Activated CD4-positive, CD25-positive, alpha-beta regulatory T cell treated with anti-CD3 and anti-CD28 coated beads, Interleukin-2, amount 50 U/mL, for 72 hours (primary cell): ENCODE measurements around the gene UBIAD1.
A peak's percentile ranks its signal among the peaks of the same experiment; 100 is the strongest.

Source experiments
- DNase-seq: peaks from one replicate; pipeline ENCODE4 v3.0.0; 2021

The UBIAD1 gene

DNA sequence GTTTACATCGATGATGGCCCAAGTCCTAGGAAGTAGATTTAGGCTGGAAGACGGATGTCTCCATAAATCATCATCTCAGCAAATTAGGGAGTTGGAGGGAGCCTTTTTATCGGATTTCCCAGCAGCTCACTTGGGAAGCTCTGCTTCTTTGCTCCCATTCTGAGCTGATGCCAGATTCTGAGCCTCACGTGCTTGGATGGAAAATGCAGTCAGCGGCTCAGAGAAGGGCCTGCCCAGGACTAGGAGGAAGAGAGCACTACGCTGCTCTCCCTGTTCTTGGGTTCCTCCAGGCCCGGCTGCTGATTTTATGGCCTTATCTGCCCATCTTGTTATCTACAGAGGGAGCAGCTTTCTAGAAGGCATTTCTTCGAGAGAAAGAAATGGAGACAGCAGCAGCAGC is 42.0 kb downstream of the UBIAD1 start:
- DNase-seq: no peak

DNA sequence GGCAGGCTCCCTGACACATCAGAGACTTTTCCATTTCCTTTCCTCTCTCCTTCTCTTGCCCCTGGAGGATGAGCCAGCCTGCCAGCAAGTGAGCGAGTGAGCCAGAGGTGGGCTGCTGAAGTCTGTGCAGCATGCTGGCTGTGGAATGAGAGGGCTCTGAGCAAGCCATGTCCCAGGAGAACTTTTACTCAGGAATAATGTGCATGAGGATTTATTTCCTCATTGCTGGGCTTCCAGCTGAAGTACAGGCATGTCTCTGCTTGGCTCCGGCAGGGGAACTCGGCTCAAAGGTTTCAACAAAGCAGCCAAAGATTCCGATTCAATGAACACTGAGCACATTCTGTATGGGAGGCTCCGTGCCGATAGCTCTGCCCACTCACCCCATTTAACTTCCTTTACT is 43.7 kb downstream of the UBIAD1 start:
- DNase-seq: no peak

DNA sequence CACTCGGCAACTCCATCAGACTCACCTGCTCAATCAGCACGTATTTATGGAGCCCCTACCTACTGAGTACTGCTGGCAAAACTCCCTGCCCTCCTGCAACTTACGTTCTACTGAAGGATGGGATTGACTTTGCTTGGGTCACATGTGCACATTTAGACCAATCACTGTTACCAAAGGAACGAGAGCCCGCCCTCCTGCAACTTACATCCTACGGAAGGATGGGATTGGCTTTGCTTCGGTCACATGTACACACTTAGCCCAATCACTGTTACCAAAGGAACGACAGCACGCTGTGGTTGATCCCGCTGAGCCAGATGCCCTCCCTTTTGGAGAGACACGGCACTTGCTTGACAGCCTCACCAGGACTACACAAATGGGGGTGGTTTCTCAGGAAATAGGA is 46.0 kb downstream of the UBIAD1 start:
- DNase-seq: no peak

DNA sequence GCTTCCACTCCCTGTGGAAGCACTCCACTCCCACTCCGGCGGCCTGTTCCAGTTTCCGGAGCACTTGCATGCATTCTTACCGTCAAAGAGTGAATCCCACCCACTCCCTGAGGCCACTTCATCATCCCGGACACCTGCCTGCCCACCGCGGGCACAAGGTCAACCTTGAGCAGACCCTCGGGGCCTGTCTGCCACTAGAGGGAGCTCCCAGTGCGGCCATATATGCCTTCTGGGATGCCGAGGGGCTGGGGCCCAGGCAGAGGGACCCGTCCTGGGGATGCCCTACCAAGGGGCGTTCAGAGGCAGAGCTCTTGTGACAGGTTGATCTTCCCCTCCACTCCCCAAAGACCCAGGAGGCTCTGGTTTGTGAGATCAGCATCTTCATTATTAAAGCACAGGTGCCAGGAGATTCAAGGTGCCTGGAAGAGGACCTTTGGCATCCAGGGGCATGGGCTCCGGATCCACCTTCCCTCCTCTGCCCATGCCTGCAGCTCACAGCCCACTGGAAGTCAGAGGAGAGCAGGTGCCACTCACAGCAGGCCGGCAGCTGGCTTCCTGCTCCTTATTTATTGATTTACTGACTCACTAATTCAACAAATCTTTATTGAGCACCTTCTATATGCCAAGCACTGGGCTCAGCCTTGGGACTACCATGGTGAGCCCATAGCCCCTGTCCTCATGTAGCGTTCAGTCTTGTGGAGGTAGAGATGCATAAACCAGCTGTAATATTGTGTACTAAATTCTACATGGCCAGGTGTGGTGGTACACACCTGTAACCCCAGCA is 47.3 kb downstream of the UBIAD1 start:
- DNase-seq: peak; percentile 43

DNA sequence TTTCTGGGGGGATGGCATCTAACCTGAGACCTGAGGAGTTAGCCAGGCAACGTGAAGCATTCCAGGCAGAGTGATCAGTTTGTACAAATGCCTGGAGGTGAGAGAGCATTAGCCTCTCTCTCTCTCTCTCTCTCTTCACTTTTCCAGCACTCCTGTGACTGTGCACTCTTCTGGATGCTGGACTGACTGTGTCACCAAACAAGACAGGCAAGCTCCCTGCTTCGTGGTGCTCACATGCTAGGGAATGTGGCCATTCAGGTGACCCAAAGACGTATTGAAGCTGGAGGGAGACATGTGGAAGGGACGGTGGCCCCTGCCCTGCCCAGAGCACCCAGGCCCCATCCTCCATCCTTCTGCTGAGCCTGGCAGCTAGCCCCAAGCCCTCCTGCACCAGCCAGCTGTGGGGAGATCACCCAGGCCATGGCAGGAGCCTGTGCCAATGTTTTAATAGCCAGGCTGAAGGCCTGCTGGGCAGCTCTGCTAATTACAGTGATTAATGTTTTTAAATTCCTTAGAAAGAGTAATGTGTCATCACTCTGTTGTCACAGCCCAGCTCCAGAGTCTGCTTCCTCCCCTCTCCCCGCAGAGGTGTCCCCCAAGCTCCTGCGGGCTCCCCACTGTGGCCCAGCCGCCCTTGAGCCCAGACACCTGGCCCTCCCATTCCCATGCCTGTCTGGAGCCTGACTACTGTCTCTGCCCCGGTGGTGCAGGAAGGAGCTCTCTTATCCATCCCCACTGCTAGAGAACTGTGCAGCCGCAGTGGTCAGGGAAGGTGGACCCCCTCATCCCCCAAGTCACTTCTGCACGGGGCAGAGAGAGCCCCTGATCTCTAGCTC is 48.9 kb downstream of the UBIAD1 start:
- DNase-seq: no peak

DNA sequence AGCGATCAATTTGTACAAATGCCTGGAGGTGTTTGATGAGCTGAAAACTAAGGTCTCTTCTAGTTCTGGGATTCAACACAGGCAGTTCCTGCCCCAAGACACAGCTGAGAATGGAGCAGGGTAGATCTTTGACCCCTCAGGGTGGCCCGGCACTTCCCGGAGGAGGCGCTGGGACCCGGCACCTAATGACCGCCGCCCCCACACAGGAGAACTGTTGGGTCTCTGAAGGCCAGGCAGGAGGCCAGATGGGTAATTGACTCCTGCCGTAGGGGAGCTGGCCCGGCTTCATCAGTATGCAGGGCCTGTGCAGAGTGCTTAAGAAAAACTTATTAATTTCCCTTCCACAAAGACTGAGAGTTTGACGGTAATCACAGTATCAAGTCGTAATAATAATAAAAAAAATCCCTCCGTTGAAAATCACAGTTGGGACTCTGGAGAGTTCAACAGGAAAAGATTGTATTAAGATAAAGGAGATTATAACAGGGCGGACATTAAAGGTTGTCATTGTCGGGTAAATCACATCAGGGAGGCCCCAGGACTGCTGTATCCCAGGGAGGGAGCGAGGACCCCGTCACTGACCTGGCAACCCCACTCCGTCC is 51.7 kb downstream of the UBIAD1 start:
- DNase-seq: no peak

DNA sequence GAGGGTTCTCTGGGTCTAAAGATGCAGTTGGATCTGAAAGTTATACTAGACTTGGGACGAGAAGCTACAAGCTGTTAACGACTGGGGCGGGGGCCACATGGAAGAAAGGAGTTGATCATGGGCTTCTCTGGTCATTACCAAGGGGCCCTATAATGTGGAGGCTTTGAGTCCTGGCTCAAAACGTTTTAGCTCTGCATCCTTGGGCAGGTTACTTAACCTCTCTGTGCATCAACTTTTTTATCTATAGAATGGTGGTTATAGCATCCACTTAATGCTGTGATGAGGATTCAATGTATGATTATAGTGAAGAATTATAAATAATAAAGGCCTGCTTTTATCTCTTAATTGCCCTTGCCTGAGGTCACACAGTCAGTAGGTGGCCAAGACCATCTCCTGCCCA is 53.1 kb downstream of the UBIAD1 start:
- DNase-seq: no peak

DNA sequence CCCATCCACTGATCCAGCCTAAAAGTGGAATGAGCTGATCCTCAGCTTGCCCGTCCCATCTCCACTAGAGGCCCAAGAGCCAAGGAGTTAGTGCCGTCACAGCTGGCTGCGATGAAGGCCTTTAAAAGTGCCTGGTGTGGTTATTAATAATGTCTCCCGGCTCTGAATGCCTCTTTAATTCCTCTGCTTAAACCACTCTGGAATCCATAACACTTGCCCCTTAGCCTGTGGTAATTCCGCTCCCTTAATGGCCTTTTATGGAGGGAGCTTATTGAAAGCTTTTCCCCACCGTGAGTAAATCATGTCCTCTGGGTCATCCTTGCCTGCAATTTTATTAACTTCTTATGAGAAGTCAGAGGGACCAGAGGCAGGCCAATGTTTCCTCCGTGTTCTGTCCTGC is 55.4 kb downstream of the UBIAD1 start:
- no peak for DNase-seq

DNA sequence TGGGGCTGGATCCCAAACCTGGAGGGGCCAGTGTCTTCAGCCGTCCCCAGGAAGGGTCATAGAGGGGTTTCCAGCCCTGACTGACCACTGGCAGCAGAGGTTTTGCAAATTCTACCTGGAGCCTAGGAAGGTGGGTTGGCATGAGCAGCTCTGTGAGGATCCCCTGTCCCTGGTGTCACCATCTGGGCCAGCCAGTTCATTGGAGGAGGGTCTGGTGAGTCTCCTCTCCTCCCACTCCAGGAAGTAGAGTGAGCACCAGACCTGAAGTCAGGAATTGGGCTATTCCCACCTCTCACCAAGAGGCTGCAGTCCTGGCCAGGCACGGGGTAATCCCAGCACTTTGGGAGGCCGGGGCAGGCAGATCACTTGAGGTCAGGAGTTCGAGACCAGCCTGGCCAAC is 57.4 kb downstream of the UBIAD1 start:
- DNase-seq: no peak

DNA sequence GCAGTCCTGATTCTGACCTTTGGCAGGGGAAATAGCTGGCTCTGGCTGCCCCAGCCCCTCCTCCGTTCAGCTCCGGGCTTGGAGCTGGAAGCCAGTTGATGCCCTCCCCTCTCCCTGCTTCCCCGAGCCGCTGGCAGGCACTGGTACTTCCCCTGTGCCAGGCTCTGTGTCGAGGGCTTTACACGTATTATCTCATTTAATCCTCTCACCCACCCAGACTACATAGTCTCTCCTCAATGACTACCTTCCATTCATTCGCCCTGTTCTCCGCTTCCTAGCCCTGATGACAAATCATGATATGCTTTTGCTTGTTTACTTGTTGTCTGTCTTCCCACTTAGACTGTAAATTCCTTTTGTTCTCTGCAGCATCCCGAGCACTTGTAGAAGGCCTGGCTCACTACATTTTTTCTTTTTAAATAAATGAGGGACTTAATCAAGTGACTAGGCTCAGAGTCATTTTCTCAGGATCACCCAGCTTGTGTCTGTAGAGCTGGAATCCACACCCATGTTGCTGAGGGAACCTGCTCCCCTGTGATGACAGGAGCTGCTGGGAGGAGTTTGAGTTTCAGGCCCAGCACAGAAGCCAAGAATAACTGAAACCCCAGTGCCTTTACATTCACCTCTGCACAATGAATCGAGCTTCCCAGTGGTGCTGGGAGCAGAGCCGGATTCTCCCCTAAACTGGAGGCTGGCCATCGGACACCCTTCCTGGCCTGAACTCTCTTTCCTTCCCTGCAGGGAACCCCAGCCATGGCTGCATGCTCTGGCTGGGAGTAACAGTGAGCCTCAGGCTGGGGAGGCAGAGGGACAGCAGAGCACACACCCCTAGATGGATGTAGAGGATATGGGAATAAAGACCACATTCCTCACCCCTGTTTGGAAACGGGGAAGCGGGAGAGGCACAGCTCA is 58.3 kb downstream of the UBIAD1 start:
- no peak for DNase-seq

DNA sequence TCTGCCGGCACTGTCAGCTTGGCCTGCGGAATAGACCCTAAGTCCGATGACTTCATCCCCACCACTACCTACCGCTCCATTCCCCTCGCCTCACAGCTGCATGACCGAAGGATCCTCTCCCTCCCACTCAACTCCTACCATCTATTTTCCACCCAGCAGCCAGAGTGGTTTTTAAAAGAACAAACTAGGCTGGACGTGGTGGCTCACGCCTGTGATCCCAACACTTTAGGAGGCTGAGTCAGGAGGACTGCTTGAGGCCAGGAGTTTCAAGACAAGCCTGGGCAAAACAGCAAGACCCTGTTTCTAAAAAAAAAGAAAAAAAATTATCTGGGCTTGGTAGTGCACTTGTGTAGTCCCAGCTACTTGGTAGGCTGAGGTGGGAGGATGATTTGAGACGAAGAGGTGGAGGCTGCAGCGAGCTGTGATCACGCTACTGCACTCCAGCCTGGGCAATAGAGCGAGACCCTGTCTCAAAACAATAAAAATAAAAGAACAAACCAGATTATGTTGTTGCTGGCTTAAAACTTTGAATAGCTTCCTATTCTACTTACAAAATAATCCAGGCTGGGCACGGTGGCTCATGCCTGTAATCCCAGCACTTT is 59.0 kb downstream of the UBIAD1 start:
- DNase-seq: no peak

DNA sequence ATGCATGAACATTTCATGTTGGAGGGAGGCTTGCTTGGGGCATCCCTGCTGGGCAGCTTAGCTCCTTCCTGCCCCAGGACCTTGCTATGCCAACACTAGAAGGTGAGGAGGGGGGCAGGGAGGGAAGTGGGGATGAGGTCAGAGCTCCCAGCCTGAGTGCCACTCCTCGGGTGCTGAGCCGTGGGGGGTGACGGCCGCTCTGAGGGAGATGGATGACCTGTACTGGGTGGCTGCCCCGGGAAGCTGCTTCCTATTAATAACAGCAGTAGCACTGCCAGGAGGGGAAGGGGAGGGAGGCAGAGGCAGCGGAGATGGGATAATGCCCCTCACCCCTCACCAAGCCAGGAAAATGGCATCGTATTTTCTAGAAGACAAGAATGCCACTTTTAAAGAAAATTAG is 60.6 kb downstream of the UBIAD1 start:
- DNase-seq: no peak

DNA sequence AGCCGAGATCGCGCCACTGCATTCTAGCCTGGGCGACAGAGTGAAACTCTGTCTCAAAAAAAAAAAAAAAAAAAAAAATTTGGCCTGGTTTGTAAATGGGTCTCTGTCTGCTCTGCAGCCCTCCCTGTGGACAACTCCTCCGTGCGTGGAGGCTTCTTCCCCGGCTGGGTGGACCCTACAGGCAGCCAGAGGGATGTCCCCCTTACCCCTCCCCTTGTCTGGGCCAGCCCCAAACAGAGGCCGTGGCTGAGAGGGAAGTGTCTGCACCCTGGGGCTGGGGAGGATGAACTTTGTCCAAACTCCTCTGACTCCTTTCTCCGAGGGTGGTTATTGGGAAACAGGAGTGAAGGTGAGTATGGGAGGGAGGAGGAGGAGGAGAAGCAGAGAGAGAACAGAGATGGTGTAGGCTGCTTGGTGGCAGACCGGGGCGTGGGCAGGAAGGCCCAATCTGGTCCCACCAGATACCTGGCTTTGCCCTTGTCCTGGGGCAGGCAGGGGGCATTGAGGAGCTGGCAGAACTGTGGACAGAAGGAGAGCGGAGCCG is 61.3 kb downstream of the UBIAD1 start:
- DNase-seq: no peak

DNA sequence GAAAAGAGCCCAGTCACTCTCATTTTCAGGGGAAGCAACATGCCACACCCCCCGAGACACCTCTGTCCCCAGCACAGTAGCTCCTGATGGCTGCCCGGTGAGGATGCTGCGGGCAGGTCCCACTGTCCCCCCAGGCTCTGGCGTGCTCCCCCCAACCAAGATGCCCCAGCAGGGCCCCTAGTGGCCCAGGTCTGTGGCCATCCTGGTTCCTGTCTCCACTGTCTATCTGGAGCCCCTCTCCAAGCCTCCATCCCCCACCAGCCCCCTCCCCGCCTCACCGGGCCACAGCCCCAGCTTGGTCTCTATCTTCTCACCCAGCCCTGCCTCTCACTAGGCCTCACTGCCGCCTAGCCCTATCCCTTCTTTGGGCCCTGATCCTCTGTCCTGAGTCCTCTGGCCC is 61.8 kb downstream of the UBIAD1 start:
- DNase-seq: no peak

DNA sequence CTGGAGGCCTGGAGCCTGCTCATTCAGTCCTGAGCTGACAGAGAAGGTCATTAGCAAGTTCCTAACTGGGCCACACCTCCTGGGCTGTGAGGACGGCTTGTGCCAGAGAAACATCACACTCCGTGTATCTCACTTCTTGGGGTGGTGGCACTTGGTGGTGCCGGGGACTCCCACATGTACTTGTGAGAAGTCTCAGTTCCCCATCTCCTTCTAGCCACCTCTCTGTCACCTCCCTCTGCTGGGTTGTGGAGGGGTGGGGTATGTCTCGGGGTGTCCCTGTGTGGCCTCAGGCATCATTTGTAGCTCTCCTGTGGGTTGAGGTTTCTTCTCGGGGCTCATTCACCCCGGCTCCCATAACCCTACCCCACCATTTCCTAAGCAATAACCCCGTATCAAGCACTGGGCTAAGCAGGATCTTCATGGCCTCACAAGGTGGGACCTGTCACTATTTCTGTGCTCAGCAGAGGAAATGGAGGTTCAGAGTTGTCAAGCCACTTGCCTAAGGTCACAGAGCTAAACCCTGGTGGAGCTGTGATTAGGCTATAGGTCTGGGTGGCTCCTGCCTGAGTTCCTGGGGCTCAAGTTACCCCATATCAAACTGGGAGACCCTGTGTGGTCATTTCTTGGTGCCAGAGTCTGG is 62.5 kb downstream of the UBIAD1 start:
- no peak for DNase-seq

DNA sequence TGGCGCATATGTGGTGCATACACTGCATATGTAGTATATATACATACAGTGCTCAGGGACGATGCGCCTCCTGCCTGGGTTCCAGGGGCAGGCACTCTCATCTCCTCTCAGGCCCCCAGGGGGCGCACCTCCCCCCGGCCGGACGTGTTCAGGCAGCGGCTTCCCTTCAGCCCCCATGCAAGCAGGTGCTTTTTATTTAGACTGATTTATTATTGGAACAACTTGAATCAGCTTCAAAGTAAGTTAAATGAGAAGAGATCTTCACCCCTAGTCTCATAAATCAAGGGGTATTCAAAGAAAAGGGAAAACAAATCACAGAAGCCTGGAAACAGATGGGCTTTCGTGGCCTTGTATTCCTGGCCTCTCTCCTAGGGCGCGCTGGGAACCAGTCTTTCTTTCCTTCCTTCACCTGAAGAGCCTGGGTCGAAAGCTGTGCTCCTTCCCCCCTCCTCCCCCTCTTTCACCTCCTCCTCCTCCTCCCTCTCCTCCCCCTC is 64.6 kb downstream of the UBIAD1 start:
- peak; percentile 74 for DNase-seq
